Measurements from ENCODE around the gene MYEOV. TPM values are rescaled to one million over a fixed set of nuclear protein-coding genes. Genes with fewer than 3 reads are reported as not detected.

The MYEOV gene
- total RNA-seq, 4 donors from 2014 or later: 13.9 to 32.9 (median 25.8) TPM

DNA sequence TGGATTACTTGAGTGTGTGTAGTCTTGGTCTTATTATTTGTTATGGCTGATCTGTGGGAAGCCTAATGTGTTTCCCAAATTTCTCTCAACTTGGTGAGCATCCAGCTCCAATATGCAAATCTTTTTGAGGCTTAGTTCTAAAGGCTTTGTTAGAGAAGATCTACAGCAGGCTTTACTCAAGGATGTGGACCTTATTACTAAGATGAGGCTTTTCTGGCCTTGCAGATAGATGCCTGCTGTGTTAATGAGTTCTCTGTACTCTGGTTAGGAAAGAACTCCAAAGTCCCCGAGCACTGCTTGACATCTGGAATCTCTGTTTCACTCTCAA, 24.1 kb downstream of the MYEOV start:
- no peak overlapping the region for H3K4me3 ChIP-seq (ENCODE audit: low read depth, poor library complexity, severe bottlenecking)
- TF ChIP-seq, protein P1, sequence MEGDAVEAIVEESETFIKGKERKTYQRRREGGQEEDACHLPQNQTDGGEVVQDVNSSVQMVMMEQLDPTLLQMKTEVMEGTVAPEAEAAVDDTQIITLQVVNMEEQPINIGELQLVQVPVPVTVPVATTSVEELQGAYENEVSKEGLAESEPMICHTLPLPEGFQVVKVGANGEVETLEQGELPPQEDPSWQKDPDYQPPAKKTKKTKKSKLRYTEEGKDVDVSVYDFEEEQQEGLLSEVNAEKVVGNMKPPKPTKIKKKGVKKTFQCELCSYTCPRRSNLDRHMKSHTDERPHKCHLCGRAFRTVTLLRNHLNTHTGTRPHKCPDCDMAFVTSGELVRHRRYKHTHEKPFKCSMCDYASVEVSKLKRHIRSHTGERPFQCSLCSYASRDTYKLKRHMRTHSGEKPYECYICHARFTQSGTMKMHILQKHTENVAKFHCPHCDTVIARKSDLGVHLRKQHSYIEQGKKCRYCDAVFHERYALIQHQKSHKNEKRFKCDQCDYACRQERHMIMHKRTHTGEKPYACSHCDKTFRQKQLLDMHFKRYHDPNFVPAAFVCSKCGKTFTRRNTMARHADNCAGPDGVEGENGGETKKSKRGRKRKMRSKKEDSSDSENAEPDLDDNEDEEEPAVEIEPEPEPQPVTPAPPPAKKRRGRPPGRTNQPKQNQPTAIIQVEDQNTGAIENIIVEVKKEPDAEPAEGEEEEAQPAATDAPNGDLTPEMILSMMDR (IDR thresholded peaks at IDR 0.05): no peak
- TF ChIP-seq POLR2A (IDR thresholded peaks at IDR 0.05): no peak
- 67 to 70% methylated on average over 1 of the region's 1 CpG for WGBS, 2 donors
- intact Hi-C loops (cut with DNase I; ENCODE audit: low total_unique reads): no loop called here
- DNase-seq (ENCODE audit: low spot score in 2 of 2): no peak

DNA sequence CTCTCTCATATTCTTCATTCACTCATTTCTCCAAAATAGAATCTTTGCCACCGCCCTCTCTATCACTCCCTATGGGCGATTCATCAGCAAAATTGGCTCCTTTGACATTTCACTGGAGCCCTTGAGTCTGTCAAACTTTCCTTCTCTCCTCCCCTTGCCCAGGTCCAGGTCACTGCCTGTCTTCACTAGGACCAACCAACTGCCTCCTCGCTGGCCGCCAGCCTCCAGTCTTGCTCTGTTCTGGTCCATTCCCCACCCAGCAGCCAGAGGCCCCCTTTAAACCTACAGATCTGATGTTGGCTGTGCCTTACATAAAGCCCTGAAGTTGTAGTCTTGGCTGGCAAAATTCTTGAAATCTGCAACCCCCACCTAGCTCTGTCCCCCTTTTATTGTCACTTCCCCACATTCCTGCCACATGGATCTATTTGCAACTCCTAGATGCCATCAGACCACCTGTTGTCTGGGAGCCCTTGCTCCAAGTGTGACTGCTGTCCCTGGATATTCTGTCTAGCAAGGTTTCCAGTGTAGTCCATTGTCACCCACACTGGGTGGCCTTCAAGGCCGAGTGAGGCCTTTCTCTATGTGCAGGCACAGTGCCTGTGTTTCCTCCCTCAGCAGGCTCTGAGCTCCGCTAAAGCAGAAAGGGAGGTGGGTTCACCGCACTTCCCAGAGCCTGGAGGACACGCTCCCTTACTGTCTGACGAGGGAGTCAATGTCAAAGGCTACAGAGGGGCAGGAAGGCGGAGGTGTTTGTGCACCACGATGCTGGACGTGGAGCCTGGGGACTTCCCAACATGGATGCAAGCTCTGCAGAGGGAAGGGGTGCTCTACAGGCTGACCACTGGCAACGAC, 25.5 kb downstream of the MYEOV start:
- intact Hi-C loops (cut with DNase I; ENCODE audit: low total_unique reads): no loop called here

DNA sequence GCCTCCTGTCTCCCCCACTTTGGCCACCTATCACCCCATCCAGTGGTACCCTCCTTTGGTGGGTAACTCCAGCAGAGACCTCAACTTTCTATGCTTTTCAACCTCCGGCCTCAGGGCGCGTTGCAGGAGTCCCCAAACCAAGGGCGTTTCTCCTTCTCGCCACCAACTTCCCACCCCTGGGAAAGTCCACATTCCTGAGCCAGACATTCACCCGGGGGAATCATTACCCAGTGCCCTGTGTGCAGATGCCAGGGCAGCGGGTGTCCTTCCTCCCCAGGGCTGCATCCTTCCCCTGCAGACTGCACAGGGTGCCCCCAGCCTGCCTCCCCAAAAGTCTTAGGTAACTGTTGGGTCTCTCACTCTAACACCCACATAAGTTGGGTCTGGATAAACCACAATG, 26.4 kb downstream of the MYEOV start:
- no peak for DNase-seq (ENCODE audit: low spot score in 2 of 2)
- no peak overlapping the region for H3K4me3 ChIP-seq (ENCODE audit: low read depth, poor library complexity, severe bottlenecking)
- WGBS, 2 donors: 59 to 68% methylated on average over 7 of the region's 7 CpGs
- intact Hi-C loops (cut with DNase I; ENCODE audit: low total_unique reads): no loop called here
- TF ChIP-seq POLR2A (IDR thresholded peaks at IDR 0.05): no peak
- TF ChIP-seq, protein P1 (IDR thresholded peaks at IDR 0.05): no peak

More for the DNA sequence above, 25.5 kb downstream of the MYEOV start:
- WGBS, 2 donors: 85 to 88% methylated on average over 13 of the region's 13 CpGs
- no peak for TF ChIP-seq POLR2A (IDR thresholded peaks at IDR 0.05)
- TF ChIP-seq, protein P1 (IDR thresholded peaks at IDR 0.05): no peak
- DNase-seq (ENCODE audit: low spot score in 2 of 2): no peak
- H3K4me3 ChIP-seq (ENCODE audit: low read depth, poor library complexity, severe bottlenecking): no peak overlapping the region

DNA sequence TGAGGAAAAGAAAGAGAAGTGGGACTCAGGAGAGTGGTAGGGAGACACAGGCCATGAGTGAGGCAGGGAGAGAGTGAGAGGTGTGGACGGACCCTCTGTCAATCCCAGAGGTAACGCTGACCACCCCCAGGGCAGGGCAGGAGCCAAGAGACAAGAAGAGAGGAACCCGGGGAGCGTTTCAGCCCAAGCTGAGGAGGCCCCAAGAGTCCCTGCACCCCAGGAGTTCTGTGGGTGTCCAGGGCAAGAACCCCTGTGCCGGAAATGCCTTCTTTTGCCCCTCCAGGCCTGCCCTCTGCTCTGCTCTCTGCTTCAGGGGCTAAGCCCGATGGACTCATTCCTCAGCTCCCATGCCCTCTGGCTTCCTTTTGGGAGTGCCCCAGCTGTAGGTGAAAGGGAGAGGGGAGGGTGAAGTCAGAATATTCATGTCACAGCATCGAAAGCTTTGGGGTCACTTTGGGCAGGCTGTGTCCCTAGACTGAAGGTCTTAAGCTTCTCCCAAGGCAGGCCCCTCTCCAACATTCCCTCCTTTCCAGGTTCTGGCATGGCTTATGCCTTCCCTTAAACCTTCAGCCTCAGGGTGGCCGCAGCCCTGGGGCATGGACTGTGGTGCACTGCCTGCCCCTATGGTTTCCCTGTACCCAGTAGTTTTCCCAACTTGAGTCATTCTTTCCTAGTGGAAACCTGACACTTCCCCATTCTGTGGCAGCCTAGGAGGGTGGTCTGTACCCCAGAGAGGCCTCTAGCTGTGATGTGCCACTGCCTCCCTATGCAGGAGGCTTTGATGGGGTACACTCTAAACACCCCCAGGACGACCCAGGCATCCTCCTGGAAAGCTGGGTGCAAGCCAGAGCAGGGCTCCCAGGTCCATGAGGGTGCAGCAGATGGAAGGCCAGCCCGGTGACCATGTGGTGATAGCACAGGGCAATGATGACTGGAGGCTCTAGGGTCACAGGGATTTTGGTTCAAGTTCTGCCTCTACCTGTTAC, 27.1 kb downstream of the MYEOV start:
- no peak overlapping the region for H3K4me3 ChIP-seq (ENCODE audit: low read depth, poor library complexity, severe bottlenecking)
- DNase-seq (ENCODE audit: low spot score in 2 of 2): no peak
- intact Hi-C loops (cut with DNase I; ENCODE audit: low total_unique reads): no loop called here
- WGBS, 2 donors: 85 to 87% methylated on average over 10 of the region's 10 CpGs
- TF ChIP-seq POLR2A (IDR thresholded peaks at IDR 0.05): no peak
- TF ChIP-seq, protein P1 (IDR thresholded peaks at IDR 0.05): no peak

DNA sequence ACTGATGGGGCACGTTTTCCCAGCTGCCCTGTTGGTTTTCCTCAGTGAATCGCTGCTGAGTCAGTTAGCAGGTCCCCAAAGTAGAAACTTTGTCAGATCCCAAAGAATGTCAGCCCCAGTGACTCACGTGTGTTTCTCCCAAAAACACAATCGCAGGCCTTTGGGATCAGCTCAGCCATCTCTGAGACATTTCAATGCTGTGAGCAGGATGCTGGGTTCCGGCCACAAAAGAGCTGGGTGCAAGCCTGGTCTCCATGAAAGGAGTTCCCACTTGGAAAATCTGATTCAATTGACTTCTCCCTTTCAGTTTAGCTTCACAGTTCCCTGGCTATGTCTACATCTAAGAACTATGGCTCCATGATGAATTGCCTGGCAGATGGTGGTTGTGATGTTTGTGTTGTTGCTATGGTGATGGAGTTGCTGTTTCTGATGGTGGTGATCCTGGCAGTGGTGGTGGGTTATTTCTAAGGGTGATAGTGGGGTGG, 28.0 kb downstream of the MYEOV start:
- TF ChIP-seq POLR2A (IDR thresholded peaks at IDR 0.05): no peak
- TF ChIP-seq, protein P1 (IDR thresholded peaks at IDR 0.05): no peak
- WGBS, 2 donors: 52 to 65% methylated on average over 5 of the region's 5 CpGs
- peak in 1 of 2 donors; percentile 48 for DNase-seq (ENCODE audit: low spot score in 2 of 2)
- intact Hi-C loops (cut with DNase I; ENCODE audit: low total_unique reads): no loop called here
- no peak overlapping the region for H3K4me3 ChIP-seq (ENCODE audit: low read depth, poor library complexity, severe bottlenecking)

All from lower leg skin (tissue), 4 donors.